Adipose tissue (tissue), 3 donors: ENCODE data around the gene GRM8. TPM values are rescaled to one million over a fixed set of nuclear protein-coding genes. Genes with fewer than 3 reads are reported as not detected.

Experiments used
- H3K27ac ChIP-seq: one replicate; pipeline ENCODE4 v1.5.1; 2013; ENCODE audit warnings: low read depth, low read length
- WGBS, 3 donors: extraction: QIAGEN DNeasy Blood & Tissue Kit; methylation state at CpG; one replicate each; pipeline ENCODE4 v1.1.7; 2013; 5-methylcytosine and 5-hydroxymethylcytosine counted together
- polyA plus RNA-seq, 3 donors: library from polyadenylated mRNA; stranded (reverse); fragments of 200-250 nt; gene quantifications; one replicate each; pipeline ENCODE4 v1.2.3, GENCODE V29; 2013
- donor health status: healthy with polysubstance abuse.
- donor health status: Bipolar disorder and iron deficiency.
- donor health status: healthy.

Gene GRM8
- polyA plus RNA-seq, 3 donors, result 0.07 to 0.08 TPM; not detected in 1

DNA sequence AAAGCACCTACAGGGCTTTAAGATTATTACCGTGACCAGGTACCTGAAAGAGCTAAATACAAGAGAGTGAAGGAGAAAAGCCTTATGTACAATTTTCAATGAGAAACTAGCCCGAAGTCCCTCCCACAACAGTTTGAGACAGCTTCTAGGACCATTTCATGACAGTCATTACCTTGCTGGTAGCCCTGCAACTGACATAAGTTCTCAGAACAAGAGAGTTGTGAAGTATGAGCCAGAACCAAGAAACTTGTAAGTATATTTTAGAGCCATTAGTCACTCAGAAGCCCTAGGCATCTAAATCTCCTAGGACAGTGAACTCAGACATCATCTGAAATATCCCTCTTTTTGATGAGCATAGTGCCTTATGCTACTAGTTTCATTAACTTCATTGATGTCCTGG lies 792.1 kb downstream of the GRM8 start:
- 81 to 89% (median 88%) methylated on average over 2 of the region's 2 CpGs for WGBS, 3 donors
- no peak overlapping the region for H3K27ac ChIP-seq

DNA sequence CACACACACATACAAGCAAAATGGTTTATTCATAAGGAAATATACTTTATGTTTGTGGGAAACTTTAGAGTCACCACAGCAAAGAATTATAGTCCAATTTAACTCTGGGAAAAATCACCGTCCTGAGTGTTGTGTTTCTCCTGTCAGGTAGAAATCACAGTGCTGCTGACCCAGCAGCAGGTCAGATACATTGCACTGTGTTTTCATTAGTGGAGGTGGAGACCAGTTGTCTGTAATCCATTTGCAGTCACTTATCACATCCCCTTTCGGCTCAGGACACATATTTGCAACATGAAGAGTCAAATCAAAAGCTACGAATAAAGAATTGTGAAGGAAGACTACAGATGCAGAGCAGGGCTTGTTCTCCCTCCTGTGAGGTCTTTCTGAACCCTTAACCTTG lies 799.6 kb downstream of the GRM8 start:
- WGBS, 3 donors, result 67 to 81% (median 70%) methylated on average over 3 of the region's 3 CpGs
- H3K27ac ChIP-seq, result no peak overlapping the region

DNA sequence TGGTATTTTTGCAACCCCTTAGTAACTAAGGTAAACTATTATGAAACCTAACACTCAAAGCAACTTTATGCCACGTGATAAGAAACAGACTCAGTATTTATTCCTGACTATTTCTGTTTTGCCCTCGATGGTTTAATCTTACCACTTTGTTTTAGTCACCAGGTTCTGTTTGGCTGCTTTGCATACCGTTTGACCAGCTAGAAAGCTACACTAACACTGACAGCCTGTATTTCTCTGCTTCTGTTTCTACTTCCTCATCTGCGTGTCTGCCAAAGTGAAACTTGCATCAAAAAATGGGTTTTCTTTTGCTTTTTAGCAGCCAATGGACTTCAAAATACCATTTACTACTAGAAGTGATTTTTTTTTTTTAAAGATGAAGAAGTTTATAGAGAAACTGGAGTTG lies 802.5 kb downstream of the GRM8 start:
- no peak overlapping the region for H3K27ac ChIP-seq
- 29 to 40% (median 31%) methylated on average over 4 of the region's 4 CpGs for WGBS, 3 donors

DNA sequence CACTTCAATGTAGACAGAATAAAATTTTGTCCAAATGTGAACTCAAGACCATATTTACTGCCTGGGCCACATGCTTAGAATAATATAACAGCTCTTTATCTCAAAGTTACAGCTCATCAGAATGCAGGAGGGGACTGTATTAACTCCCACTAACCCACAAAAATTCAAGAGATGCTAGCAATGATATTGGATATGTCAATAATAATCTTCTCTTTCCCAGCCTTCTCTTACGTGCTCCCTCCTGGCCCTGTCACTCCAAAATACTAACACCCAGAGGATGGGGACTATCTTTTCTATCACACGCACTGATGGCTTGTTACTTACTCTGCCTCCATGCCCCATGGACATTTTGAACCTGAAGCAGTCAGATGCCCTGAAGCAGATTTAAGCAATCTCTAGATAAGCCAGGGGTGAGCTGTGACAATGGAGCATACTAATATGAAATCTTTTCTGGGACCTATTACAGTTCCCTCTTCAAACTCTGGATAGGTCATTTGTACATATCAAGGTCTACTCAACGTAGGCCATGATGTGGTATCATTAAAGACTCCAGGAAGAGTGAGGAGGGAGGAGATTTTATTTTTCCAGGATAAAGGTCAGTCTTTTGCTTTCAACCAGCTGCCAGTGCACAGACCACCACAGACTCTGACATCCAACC lies 803.0 kb downstream of the GRM8 start:
- WGBS, 3 donors, result 70 to 79% (median 78%) methylated on average over 3 of the region's 3 CpGs
- no peak overlapping the region for H3K27ac ChIP-seq

DNA sequence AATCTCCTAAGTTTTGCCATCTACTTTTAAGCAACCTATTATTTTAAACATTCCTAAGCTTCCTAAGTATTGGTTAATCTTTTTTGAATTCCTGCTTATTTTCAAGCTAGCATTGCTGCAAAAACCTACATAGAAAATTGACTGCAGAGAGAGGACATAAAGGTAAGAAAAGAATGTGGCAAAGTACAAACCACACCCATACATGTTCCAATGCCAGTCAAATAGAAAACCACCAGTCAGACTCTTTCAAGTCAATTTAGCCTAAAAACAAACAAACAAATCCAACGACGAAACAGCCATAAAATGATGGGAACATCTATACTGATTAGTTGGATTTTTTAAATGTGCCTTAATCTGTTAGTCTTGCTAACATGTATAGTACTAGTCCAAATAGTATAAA lies 804.8 kb downstream of the GRM8 start:
- no peak overlapping the region for H3K27ac ChIP-seq
- 52 to 84% (median 53%) methylated on average over 2 of the region's 2 CpGs for WGBS, 3 donors

DNA sequence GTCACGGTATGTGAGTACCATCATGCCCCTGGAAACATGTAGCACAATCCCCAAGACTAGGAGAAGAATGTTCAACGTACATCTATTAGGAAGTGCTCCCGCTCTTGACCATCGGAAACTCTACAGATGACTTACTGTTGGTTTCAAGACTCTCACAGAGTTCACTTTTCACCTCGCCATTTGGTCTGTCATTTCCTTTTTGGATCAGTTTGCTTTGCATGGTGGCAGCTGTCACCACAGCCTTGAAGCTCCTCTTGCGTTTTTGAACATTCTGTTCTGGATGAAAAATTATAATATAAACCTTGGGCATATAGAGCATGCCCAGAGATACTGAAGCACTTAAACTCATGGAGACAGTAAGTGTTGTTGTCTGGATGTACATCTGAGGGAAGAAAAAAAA lies 806.8 kb downstream of the GRM8 start:
- 82 to 90% (median 84%) methylated on average over 6 of the region's 6 CpGs for WGBS, 3 donors
- H3K27ac ChIP-seq, result no peak overlapping the region

DNA sequence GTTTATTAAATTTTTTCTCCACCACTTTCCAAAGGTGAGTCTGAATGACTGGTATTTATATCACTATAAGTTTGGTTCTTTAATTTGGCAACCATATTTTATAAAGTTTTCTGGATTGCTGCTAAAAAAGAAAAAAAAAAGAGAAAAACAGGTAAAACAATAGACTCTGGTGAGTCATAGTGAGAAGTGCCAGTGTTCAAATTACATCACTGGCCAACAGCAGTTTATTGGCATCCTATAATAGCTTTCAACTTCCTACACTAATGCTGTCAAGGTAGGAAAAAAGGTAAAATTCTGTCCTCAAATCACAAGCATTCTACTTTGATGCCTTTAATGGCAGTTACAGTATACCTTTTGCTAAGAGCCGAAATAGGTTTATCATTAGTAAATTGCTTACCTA lies 808.8 kb downstream of the GRM8 start:
- no peak overlapping the region for H3K27ac ChIP-seq
- 95 to 96% (median 95%) methylated on average over 1 of the region's 1 CpG for WGBS, 3 donors

DNA sequence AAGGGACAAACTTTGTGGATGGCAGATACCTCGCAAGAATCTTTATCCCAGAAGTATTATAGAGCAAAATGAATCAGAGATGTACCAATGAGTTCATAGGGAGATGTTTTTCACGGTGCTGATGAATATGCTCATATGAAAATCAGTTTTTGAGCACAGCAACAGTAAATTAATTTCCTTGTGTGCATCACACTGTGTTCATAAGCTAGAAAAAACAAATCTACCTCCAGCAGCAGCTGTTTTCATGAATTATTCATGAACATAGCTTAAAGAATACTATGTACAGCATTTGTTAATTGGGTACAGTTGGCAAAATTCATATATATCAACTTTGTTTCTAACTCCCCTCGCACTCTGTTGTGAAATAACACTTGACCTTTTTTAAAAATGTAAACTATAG lies 809.8 kb downstream of the GRM8 start:
- WGBS, 3 donors, result 76 to 92% (median 77%) methylated on average over 3 of the region's 3 CpGs
- no peak overlapping the region for H3K27ac ChIP-seq

DNA sequence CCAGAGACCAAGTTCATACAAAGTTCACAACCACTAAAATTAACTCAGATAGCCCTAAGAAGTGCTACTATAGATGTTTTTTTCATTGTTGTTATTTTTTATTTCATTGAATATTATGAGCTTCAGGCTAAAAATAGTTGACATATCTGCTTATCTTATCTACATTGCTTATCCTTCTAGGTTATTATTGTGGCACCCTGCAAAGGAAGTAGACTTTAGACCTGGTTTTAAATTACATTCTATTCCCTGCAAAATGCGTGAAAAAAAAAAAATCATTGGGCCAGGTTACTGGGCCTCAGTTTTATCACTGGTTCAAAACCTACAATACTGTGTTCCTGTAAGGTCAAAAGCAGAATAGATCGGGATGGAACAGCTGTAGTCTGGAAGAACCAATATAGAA lies 811.0 kb downstream of the GRM8 start:
- no peak overlapping the region for H3K27ac ChIP-seq
- 62 to 76% (median 74%) methylated on average over 2 of the region's 2 CpGs for WGBS, 3 donors

DNA sequence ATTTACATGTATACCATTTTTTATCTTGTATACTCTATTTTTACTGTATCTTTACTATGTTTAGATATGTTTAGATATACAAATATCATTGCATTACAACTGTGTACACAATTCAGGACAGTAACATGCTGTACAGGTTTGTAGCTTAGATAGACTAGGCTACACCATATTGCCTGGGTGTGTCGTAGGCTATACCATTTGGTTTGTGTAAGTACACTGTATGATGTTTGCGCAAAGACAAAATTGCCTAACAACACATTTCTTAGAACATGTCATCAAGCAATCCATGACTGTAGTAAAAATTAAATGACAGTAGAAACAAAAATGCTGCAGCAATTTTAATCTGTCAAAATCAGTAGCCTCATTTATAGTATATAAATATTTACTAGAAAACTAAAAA lies 812.2 kb downstream of the GRM8 start:
- 69 to 90% (median 90%) methylated on average over 2 of the region's 2 CpGs for WGBS, 3 donors
- no peak overlapping the region for H3K27ac ChIP-seq

DNA sequence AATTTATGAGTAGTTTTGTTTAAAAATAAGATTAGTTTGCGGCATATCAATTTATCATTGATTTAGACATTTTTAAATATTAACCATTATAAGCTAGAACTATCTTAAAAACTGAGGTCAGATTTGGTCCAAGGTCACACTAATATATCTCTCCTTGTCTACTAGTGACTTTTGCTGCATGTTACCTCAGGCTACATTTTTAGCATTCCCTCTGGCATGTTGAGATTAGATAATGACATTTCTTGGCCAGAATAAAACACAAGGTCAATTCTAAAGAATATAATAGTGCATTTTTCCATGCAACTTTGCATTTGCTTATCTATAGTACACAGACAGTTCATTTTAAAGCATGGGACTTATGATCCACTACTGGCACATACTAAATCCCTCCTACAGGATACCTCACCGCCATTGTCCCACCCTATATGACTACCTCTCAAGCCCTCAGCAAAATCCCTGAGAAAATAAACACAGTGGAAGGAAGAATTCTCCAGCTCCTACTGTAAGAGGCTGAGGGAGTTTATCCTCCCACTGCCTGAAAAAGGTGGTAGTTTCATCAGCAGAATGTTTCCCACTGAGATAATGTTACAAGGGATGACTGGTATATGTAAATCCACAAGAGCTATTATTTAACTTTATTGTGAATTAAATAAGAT lies 816.4 kb downstream of the GRM8 start:
- 23 to 53% (median 38%) methylated on average over 2 of the region's 2 CpGs for WGBS, 3 donors
- H3K27ac ChIP-seq, result no peak overlapping the region

DNA sequence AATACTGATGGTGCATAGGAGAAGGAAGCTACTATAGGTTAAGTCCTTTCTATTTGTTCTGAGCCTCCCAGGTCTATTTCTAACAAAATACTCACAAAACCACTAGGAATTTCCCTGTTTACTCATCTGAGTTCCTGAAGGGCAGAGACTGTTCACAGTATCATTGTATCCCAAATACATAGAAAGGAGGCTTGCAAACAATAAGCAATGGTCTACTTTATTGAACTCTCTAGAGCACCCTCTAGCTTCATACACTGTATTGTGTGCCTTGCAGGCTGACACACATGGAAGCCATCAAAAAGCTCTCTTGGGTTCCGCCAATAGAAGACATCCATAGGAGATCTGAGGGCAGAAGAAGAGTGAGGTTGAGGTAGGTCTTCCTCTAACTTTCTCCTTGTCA lies 826.1 kb downstream of the GRM8 start:
- WGBS, 3 donors, result 93 to 100% (median 94%) methylated on average over 1 of the region's 1 CpG
- H3K27ac ChIP-seq, result no peak overlapping the region

DNA sequence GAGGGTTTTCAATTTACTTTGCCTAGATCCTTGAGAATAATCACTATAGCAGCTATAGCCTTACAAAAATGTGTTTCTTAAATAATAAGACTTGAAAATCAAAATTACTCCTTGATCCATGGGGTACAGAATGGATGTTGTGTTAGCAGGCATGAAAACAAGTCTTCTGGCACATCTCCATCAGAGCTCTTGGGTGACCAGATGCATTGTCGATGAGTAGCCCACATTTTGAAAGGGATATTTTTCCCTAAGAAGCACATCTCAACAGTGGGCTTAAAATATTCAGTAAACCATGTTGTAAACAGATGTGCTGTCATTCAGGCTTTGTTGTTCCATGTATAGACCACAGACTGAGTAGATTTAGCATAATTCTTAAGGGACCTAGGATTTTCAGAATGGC lies 827.8 kb downstream of the GRM8 start:
- H3K27ac ChIP-seq, result no peak overlapping the region
- WGBS, 3 donors, result 85 to 94% (median 85%) methylated on average over 1 of the region's 1 CpG

DNA sequence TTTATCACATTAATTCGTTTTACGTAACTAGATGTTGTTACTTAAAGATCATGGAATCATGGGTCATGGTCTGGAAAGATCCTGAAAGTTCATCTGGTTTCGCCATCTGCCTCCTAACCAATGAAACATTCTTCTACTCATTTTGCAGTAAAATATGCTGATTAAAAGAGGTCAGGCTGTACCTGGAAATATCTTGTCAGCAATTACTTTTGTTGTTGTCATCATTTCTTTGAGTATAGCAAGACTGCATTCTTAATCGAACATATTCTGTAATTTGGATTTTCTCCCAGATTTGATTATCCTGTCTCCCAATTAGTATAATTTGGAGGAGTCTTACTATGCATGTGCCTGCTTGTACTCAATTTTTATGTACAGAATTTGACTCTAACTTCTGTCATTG lies 833.7 kb downstream of the GRM8 start:
- H3K27ac ChIP-seq, result no peak overlapping the region
- WGBS, 3 donors, result 76 to 85% (median 79%) methylated on average over 4 of the region's 4 CpGs

DNA sequence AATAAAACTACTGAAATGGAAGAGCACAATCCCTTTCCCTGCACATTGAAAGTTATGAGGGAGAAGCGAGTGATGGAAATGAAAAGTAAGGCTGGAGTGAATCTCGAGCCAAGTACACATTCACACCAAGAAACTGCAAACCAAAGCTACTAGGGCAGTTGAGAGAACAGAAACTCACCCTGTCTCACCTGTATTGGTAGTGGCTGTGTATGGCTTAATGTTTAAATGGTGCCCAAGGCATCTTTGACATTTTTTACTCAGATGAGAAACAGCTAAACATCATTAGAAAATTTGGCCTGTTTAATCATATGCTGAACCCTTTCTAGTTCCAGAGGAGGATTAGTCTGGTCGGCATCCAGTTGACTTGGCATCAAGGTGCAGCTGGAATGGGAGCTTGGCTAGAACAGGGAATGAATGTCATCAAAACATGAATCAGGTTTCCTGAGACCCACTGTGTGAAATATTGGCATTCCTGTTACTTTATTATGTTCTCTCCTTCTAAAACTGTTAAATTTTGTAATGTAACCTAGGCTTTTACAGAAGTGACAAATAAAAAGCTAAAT lies 840.8 kb downstream of the GRM8 start:
- H3K27ac ChIP-seq, result no peak overlapping the region
- WGBS, 3 donors, result 66 to 79% (median 68%) methylated on average over 3 of the region's 3 CpGs

DNA sequence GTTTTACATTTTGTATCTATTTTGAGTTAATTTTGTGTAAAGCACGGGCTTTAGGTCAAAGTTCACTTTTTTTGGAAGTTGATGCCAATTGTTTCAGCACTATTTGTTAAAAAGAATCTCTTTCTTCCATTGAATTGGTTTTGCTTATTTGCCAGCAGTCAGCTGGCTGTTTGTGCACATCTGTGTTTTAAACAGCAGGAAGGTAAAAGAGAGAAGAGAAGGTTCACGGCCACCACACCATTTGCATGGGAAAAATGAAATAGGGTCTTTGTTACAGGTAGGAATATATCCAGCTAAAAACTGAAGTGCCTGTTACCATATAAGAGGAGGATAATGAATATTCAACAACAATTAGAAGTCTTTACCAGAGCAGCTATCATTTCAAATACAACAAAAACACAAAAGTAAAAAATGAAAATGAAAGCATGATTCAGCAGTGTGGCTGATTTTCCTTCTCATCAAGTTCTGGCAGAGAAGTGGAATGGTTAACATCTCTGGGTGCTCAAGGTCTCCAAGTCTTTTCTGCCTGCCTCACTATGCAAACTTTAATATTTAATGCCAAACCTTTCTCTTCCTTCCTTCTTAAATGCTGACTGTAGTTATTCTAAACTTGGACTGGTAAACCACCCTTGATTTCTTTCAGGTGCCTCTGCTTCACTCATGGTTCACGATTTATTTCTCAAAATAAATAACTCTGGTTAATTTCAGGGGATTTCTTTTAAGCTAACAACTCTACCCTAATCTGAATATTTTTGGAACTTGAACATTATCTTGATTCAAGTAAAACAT lies 841.5 kb downstream of the GRM8 start:
- no peak overlapping the region for H3K27ac ChIP-seq
- 50 to 73% (median 55%) methylated on average over 1 to 3 of the region's 3 CpGs for WGBS, 3 donors

DNA sequence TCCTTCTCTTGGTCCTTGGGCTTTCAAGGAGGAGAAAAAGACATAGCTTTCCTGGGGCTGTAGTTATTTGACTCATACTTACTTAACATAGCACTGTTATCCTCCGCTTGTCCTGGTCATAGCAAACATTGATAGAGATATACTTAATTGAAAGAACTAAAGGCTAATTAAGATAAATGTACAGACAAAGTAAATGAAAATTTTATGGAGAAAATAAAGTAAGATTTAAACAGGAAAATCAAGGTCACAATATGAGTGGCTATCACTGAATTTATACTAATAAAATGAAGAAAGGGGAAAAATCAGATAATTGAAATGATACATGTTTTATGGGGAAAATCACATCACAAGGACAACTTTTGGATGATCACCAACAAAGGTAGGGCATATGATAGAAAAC lies 849.7 kb downstream of the GRM8 start:
- H3K27ac ChIP-seq, result no peak overlapping the region
- WGBS, 3 donors, result 74 to 88% (median 87%) methylated on average over 1 of the region's 1 CpG

DNA sequence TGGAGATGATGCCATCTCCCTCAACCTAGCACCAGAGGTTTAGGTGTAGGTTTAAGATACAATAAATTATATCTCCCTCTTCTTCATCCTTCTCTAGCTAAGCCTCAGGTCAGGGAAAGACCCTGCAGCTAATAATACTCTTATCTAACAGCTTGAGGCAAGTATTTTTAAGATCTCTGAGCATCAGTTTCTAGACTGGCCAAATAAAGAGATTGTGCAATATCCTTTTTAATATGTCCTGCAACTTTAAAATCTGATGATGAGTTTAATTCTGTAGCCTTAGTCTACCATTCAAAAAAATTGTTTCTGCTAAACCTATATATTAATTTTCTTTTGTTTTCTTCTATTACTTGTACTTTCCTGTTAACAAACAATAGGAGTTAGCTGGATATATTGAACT lies 850.8 kb downstream of the GRM8 start:
- no peak overlapping the region for H3K27ac ChIP-seq

DNA sequence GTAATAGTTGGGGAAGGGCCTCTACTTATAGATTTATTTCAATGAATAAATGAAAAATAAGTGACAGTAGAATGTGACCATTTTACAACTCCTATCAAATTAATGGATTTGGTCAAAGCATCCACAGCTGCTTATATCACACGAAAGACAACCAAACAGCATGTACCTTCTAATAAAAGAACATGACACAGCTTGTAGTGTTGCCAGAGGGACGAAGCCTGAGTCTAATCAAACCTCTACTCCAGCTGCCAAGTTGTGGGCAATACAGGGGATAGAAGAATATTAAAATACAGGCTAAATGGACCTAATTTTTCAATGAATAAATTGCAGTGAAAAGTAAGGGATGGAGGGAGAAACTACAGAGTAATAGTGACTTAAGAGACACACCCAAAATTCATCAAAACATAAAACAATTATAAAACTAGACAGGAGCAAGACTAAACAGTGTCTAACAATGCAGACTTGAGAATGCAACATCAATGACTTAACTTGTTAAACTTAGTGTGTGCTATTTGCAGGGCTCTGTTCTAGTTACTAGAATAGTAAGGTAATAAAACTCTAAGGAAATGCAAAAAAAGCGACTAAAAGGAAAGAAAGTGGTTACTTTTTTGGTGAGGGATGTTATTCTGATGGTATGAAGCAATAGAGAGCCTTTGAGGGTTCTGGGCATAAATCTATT lies 853.8 kb downstream of the GRM8 start:
- 69 to 73% (median 72%) methylated on average over 3 of the region's 3 CpGs for WGBS, 3 donors
- no peak overlapping the region for H3K27ac ChIP-seq
